GM18951 (cell line): Measurements from ENCODE around the gene ISG15.
"Not testable (repeated sequence)": the region's sequence is repeated elsewhere in the genome, so short reads cannot be mapped to it uniquely, and the experiment has no call there.

Experiments
- POLR2A ChIP-seq: IDR thresholded peaks from 4 replicates; pipeline ENCODE4 v1.6.1; 2011; ENCODE audit warnings: mild to moderate bottlenecking; ENCODE audit not compliant: insufficient read length, insufficient read depth; ENCODE audit errors: extremely low read depth
- in situ Hi-C: fragments of 300-500 bp; cut with MboI; formaldehyde crosslinking; loops from one replicate; pipeline ENCODE4 v1.12.0; 2022; ENCODE audit warnings: low sequenced_read_pairs, mixed read lengths, inconsistent platforms; ENCODE audit not compliant: unreplicated experiment

The ISG15 gene

GRCh38 chr1:971751-972506 is 41.4 kb upstream of the ISG15 start:
- in situ Hi-C loops = loop anchor here (5.0 kb wide), 1 partner anchor 35 kb away; no protein-coding TSS in a partner anchor
- no peak for TF ChIP-seq POLR2A

DNA sequence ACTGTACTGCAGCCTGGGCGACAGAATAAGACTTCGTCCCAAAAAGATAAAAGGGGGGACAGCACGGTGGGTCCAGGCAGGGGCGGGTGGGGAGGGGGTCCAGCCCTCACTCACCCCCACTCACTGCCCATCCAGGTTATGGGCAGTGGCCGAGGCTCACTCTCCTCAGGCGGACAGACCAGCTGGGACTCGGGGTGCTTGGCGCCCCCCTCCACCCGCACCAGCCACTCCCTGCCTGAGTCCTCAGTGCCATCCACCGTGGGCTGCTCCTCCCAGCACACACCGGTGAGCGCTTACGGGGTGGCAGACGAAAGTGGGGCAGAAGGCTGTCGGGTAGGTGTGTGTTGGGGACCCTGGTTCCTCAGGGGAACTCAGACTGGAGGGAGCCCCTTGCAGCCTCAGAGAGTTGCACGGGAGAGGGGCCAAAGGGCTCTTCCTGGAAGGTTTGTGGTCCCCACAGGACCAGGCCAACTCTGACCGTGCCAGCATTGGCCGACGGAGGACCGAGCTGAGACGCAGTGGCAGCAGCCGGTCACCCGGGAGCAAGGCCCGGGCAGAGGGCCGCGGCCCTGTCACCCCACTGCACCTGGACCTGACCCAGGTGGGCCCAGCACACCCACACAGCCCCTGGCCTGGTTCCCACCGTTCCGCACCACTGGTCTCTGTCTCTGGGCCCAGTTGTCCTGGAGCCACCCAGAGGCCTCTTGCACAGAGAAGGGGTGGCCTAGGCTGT is 40.4 kb upstream of the ISG15 start:
- TF ChIP-seq POLR2A = no peak
- in situ Hi-C loops = loop anchor here (5.0 kb wide), 1 partner anchor 34 kb away; no protein-coding TSS in a partner anchor

DNA sequence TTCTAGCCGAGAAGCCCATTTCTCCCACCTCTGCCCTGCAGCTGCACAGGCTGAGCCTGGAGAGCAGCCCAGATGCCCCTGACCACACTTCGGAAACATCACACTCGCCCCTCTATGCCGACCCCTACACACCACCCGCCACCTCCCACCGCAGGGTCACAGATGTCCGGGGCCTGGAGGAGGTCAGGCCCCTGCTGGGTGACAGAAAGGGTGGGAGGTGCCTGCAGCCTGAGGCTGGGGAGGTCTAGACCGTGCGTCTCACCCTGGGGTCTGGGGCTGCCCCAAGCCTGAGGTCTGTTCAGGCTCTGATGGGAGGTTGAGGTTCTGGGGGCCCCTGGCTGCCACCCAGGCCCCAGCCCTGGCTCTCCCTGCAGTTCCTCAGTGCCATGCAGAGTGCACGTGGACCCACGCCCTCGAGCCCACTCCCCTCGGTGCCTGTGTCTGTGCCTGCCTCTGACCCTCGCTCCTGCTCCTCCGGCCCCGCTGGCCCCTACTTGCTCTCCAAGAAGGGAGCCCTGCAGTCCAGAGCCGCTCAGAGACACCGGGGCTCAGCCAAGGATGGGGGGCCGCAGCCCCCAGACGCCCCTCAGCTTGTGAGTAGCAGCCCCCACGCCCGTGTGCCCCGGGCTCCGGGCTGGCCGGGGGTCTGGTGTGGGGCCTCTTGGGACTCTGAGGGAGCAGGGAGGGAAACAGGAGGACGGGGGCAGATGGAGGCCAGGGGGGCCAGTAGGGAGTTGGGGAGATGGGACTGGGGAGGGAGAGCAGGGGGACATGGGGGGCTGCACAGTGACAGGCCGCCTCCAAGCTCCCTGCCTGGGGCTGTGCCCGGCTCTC is 39.6 kb upstream of the ISG15 start:
- in situ Hi-C loops = loop anchor here (5.0 kb wide), 1 partner anchor 34 kb away; no protein-coding TSS in a partner anchor
- TF ChIP-seq POLR2A = no peak

DNA sequence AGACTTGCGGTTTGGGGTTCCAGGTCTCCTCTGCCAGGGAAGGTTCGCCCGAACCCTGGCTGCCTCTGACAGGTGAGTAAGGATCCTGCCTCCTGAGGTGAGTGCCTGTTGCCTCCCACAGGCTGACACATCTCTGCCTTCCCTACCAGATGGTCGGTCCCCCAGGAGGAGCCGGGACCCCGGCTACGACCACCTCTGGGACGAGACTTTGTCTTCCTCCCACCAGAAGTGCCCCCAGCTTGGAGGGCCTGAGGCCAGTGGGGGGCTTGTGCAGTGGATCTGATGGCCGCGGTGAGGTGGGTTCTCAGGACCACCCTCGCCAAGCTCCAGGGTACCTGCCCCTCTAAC is 39.0 kb upstream of the ISG15 start:
- TF ChIP-seq POLR2A = no peak
- in situ Hi-C loops = loop anchor here (5.0 kb wide), 1 partner anchor 33 kb away; no protein-coding TSS in a partner anchor

GRCh38 chr1:974687-975328 is 38.5 kb upstream of the ISG15 start:
- in situ Hi-C loops = loop anchor here (5.0 kb wide), 1 partner anchor 32 kb away; no protein-coding TSS in a partner anchor
- no peak for TF ChIP-seq POLR2A

- no peak for TF ChIP-seq POLR2A
- in situ Hi-C loops = no loop called here
Observed at GRCh38 chr1:975365-975764, 37.9 kb upstream of the ISG15 start.

DNA sequence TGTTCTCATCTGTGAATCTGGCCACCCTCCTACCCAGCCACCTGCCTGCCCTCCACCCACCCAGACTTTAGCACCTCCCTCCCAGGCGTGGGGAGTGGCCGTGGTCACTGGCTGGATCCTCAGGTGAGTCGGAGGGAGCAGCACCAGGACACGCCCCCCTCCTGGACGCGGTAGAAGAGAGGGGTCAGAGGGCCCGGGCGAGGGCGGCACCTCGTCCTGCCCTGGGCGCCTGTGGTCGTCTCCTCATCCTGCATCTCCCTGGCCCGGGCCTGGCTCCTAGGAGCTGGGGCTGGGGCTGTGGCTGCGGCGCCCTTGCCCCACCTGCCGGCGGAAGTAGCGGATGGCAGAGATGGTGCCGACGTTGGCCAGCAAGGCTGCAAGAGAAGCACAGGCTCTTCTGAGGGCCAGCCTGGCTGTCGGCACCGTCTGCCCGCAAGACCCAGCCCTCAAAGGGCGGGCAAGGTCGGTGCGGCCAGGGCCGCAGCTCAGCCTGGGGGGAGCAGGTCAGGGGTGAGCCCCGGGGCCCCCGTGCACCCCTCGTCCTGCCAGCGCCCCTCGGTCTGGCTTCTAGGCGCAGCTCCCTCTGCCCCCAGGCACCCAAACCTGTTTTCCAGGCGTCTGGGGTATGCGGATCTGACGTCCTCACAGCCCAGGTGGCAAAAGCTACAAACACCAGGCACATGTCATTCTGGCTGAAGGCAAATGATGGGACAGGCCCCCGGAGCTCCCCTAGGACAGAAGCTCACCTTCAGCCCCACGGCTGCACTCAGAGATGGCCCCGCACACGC is 37.2 kb upstream of the ISG15 start:
- in situ Hi-C loops = no loop called here
- no peak for TF ChIP-seq POLR2A

DNA sequence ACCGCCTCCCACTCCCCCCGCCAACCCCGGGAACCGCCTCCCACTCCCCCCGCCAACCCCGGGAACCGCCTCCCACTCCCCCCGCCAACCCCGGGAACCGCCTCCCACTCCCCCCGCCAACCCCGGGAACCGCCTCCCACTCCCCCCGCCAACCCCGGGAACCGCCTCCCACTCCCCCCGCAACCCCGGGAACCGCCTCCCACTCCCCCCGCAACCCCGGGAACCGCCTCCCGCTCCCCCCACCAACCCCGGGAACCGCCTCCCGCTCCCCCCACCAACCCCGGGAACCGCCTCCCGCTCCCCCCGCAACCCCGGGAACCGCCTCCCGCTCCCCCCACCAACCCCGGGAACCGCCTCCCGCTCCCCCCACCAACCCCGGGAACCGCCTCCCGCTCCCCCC is 36.5 kb upstream of the ISG15 start:
- in situ Hi-C loops = not testable (repeated sequence)

DNA sequence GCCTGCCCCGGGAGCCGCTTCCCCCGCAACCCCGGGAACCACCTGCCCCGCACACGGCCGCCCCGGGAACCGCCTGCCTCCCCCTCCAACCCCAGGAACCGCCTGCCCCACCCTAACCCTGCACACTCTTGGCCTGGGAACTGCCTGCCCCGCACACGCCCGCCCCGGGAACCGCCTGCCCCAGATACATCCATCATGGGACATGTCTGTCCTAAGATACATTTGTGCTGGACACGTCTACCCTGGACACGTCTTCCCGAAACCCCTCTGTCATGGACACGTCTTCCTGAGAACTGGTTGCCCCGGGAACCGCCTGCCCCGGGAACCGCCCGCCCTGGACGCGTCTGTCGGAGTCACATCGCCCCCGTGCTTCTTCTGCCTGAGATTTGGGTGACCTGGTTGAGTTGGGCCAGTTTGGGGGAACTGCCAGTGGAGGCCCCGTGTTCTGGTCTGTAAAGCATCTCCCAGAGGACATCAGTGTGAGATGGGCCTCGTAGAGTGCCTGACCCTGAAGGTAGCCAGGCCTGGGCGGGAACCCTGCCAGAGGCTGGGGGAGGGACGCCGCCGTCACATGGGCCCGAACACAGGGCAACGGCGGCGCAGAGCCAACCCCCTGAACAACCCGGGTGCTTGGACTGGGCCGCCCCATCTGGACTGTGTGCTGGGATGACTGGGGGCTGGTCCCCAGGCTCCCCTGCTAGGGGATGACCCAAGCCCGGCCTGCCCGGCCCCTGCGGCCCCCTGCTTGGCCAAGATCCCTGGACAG is 35.0 kb upstream of the ISG15 start:
- no peak for TF ChIP-seq POLR2A
- in situ Hi-C loops = no loop called here

DNA sequence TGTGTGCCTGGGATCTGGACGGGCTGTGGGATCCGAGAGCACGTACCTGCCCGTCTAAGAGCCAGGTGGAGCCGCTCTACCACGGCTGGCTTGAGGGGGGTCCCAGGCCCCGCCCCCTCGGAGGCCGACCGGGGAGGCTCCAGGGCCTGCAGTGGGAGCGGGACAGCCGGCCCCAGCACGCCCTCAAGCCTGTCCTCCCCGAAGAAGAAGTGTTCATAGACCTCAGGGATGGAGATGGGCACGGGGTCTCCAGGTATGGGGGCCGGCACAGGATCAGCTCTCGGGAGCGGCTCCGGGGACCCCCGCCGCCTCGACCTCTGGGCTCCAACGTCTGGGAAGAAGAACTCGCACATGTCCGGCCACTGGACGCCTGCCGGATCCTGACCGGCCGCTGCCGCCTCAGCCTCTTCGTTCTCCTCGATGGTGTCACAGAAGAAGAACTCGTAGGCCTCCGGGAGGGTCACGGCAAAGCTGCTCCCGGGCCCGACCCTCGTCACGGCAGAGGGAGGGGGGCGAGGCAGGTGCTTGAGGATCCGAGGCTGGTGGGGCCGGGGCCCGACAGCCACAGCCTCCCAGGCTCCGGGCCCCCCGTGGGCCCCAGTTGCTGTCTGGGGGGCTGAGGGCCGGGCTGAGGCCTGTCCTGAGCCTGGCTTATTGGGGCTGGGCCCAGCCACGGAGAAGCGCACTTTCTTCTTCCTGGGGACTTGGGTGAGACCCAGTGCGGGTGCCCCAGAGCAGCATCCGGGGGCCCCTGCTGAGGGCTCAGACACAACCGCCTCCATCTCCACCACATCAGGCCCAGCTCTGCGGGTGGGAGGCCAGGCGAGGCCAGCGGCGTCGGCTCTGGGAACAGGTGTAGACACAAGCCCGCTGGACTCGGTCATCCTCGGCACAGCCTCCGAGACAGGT is 34.2 kb upstream of the ISG15 start:
- no peak for TF ChIP-seq POLR2A
- in situ Hi-C loops = no loop called here

DNA sequence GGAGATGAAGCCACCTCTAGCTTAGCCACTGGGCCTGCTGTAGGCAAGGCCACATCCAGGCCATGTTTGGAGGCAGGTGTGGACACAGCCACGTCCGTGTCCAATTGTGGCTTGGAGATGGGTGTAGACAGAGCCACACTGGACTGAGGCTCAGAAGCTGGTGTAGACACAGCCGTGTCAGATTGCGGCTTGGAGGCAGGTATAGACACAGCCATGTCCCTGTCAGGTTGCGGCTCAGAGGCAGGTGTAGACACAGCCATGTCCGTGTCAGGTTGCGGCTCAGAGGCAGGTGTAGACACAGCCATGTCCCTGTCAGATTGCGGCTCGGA is 33.6 kb upstream of the ISG15 start:
- in situ Hi-C loops = no loop called here

More for the DNA sequence above, 33.6 kb upstream of the ISG15 start:
- no peak for TF ChIP-seq POLR2A
